GM19452 (cell line): ENCODE results near the gene ARL4A.
"Not testable (repeated sequence)": the region's sequence is repeated elsewhere in the genome, so short reads cannot be mapped to it uniquely, and the experiment has no call there.

Experiments
- ATAC-seq: cut with Tn5 transposase; IDR thresholded peaks from one replicate; pipeline ENCODE4 v1.9.1; 2021; ENCODE audit not compliant: unreplicated experiment

ARL4A gene

DNA sequence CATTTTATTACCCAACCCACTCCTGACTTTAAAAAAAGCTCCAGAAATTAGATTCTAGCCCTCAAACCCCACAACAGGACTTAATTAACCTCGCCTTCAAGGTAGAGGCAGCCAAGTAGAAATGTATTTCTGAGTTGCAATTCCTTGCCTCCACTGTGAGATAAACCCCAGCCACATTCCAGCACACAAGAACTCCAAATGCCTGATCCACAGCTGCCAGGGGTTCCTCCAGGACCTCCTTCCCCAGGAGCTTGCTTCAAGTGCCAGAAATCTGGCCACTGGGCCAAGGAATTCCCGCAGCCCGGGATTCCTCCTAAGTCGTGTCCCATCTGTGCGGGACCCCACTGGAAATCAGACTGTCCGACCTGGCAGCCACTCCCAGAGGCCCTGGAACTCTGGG, 25.9 kb upstream of the ARL4A start:
- no peak for ATAC-seq

DNA sequence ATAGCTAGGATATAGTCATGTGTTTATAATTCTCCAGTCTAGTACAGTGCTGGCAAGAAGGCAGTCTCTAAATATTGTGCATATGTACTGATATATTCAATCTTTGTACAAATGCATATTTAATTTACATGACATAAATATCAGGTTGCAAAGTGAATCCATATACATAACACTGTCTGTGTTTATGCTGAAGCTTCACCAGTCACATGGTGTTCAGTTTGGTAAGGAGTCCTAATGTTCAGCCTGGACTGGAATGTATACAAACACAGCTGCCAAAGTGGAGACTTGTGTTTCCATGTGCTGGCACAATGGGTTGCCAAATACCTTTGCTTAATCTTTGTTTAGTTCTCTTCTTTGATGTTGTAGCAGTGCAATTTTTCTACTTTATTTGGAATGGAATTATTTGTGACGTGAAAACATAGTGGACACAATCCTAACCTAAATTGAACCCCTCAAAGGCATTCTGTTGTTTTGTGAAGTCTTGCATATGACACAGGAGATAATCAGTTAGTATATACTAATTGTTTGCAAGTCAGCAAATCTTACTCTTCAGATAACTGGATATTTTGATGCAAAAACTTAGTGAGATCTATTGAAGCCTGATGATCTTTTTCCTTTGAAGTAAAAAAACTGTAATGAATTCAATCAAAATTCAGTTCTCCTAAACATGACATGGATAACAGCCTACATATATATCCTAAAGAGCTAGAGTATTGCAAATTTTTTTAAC, 17.3 kb upstream of the ARL4A start:
- ATAC-seq, result no peak

DNA sequence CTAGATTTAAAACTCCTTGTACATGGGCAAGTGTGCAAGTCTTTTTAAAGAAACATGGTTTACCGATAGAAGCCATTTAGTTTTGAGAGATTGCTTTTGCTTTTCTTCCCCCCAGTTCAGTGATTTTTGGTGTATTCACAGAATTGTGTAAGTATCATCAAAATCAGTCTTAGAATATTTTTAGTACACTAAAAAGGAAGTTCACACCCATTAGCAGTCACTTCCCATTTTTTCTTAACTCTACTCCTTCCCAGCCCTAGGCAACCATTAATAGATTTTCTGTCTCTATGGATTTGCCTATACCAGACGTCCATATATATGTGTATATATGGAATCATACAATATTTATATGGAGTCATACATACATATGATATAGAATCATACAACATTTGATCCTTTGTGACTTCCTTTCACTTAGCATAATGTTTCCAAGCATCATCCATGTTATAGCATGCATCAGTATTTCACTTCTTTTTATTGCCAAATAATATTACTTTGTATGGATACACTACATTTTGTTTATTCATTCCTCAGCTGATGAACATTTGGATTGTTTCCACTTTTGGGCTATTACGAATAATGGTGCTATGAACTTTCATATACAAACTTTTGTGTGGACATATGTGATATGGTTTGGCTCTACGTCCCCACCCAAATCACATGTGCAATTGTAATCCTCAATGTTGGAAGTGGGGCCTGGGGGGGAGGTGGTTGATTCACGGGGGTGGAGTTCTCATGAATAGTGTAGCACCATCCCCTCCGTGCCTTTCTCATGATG, 16.5 kb upstream of the ARL4A start:
- no peak for ATAC-seq

DNA sequence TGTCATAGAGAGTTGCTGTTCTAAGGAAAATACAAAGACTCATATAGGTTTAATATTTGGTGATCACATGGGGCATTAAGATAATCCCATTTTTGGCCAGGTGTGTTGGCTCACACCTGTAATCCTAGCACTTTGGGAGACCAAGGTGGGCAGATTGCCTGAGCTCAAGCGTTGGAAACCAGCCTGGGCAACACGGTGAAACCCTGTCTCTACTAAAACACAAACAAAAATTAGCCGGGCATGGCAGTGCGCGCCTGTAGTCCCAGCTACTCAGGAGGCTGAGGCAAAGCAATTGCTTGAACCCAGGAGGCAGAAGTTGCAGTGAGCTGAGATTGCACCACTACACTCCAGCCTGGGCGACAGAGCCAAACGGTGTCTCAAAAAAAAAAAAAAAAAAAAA, 14.0 kb upstream of the ARL4A start:
- not testable (repeated sequence) for ATAC-seq

DNA sequence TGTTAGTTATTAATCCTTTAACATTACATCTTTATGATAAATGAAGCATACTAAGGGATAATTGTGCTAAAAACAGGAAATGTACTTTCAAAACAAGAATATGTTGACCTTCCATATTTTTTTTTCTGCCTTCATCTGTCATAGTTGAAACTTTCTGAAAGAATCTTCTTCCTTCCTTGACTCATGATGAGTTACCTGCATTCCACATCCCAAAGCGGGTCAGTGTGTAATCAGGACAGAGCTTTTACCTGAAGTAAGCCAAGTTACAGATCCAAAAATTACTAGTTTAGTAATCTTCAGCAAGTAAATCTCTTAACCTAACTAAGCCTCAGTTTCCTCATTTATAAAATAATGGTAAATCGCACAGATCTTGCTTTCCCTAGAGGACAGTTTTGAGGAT, 13.4 kb upstream of the ARL4A start:
- ATAC-seq, result no peak

DNA sequence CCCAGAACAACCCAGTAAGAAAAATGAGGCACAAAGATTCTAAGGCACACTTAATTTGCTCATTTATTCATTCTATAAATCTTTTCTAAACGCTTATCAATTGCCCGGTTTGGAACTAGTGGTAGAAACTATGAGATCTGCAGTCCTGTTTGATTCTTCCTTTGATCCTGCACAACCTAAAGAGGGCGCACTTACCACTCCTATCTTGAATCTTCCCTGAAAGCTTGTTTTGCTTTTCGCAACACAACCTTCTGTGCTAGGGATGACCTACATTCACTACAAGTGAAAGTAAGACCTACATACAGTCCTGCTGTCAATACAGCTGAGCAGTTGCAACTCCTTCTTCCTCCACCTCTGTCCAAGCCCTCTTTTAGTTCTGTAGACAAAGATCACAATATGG, 12.6 kb upstream of the ARL4A start:
- ATAC-seq, result peak; percentile 69

DNA sequence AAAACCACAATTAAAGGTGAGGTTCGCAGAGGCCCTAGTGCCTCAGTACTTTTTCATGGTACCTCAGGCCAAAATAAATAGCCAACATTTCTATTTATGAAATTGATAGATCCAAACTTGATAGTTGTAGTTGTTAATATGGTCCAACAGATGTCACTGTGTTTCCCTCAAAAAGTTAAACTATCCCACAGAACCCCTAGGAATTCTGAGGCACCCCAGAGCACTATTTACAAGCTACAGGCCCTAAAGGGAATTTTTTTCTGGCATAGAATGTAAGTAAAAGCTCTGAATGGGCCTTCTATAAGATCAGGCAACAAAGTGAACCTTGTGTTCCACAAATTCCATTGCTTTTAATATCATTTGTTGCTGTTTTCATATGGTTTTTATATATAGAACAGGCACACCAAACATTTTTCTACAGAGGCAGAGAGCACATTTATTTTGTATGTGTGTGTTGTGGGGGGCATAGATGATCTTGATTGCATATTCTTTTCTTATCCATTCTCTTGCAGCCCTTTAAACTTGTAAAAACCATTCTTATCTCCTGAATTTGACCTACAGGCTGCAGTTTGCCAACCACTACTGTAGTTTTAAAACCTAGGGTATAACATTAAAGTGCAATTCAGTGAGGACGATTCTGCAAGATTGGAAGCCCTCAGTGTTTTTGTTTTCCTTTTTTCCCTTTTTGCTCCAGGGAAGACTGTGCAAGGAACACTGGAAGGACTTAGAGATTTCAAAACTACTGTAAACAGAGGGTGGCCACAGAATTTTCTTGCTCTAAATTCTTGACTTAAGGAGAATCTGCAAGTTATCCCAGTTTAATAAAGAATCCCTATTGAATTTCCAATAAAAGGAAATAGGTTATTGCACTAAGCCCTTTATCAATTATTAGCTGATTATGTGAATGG, 3.5 kb upstream of the ARL4A start:
- ATAC-seq, result no peak

DNA sequence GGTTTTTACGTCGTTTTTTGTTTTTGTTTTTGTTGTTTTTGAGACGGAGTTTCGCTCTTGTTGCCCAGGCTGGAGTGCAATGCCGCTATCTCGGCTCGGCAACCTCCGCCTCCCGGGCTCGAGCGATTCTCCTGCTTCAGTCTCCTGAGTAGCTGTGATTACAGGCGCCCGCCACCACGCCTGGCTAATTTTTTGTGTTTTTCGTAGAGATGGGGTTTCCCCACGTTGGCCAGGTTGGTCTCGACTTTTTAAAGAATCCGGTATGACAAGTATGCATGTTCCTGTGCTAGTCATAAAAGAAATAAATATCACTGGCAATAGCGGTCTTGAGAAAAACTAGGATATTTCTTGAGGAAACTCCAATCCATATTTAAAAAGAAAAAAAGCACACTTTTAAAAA, 2.7 kb upstream of the ARL4A start:
- no peak for ATAC-seq

- no peak for ATAC-seq
Observed at GRCh38 chr7:12685550-12685949, 1.9 kb upstream of the ARL4A start.

DNA sequence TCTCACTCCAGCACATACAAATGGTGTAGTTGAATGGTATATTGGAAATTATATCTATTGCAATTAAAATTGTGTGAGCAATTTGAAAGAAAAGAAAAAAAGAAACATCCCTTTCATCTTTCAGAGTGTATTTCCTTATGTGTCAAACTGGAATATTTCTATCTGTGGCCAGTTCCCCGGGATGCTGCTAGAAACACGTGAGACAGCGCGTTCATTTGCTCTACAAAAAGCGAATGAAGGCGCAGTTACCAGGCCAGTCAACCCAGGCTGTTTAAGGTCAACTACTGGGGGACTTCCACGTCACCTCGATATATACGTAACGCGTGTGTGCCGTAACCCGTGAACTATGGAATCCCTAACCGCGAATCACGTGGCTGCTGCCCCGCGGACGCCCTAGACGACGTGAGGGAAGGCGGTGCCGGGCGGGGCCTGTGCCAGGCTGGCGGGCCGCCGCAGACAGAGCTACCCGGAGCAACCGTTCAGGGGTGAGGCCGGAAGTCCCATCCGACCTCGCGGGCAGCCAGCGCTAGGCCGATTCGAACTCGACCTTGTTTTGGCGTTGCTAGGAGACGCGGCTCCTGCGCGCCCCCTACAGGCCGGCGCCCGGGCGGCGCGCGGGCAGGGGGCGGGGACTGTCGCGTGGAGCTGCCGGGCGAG, 1.1 kb upstream of the ARL4A start:
- ATAC-seq, result peak; percentile 83

GRCh38 chr7:12687718-12688171, 312 bp downstream of the ARL4A start:
- no peak for ATAC-seq

DNA sequence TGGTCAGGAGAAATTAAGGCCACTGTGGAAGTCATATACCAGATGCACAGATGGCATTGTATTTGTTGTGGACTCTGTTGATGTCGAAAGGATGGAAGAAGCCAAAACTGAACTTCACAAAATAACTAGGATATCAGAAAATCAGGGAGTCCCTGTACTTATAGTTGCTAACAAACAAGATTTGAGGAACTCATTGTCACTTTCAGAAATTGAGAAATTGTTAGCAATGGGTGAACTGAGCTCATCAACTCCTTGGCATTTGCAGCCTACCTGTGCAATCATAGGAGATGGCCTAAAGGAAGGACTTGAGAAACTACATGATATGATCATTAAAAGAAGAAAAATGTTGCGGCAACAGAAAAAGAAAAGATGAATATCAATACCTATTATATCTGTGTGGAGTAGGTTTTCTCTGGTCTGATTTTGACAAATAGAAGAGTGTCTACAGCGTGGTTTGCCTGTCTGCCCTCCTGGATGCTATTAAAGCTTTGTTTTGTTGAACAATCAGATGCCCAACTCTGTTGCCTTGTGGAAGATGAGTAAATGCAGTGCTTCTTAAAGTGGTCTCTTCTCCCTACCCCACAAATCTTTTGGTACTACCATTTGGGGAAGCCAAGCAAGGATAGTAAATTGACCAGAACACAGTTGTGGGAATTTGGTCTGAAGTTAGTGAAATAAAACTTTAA, 1.2 kb downstream of the ARL4A start:
- ATAC-seq, result not testable (repeated sequence)

GRCh38 chr7:12689451-12689850, 2.0 kb downstream of the ARL4A start:
- no peak for ATAC-seq

DNA sequence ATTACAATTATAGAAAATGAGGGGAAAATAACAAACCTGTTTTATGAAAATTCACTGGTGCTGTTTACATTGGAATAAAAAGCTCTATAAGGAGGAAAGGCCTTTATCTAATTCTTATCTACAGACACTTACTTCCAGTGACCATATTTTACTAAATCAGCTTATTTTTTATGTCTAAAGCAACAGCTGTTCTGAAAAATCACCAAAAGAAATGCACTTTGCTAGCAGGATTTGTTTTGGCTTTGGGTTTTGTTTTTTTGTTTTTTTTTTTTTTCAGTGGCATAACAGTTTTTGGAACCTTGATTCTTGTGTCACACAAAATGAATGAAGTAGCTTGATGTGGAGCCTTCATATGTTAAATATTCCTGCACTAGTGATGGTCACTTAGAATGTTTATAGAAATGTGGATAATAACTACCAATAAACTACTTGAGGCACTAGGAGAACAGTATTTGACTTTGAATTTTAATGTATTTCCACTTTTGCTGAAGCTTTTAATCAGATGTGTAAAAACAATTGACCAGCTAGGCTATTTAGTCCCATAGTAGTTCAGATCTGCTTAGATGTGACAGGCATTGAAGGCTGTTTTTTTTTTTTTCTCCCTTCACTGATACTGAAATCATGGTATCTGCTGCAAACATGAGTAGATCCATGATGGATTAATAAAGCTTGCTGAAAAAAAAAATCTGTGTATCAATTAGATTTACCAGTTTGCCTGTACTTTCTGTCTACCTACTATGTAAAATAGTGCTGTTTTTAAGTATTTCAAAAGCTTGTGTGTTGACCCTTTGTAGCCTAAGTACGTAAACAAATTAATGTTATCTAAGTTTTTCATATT, 2.8 kb downstream of the ARL4A start:
- ATAC-seq, result no peak

DNA sequence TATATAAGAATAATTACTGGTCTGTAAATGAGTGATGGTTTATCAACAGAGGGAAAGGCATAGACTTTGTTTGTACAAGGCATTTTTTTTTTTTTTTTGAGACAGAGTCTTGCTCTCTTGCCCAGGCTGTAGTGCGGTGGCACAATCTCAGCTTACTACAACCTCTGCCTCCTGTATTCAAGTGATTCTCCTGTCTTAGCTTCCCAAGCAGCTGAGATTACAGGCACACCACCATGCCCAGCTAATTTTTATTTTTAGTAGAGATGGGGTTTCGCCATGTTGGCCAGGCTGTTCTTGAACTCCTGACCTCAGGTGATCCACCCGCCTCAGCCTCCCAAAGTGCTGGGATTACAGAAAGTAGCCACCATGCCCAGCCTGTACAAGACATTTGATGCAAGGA, 4.0 kb downstream of the ARL4A start:
- ATAC-seq, result not testable (repeated sequence)

DNA sequence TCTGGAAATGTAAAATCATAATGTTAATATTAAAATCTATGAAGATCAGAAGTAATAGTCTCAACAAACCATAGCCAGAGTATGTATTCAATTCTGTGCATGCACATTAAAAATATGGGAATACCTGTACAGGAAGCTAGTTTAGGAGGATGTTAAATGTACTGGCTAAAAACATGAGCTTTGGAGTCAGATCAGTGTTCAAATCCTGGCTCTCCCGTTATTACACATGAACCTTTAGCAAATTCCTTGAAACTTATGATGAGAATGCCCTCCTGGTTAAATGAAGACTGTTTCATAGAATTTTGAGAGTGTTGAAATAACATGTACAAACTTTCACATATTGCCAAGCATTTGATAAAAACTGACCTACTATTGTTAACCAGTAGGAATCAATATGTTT, 4.6 kb downstream of the ARL4A start:
- ATAC-seq, result no peak

- no peak for ATAC-seq
Observed at GRCh38 chr7:12692479-12693259, 5.2 kb downstream of the ARL4A start.

GRCh38 chr7:12694817-12695216, 7.4 kb downstream of the ARL4A start:
- no peak for ATAC-seq

DNA sequence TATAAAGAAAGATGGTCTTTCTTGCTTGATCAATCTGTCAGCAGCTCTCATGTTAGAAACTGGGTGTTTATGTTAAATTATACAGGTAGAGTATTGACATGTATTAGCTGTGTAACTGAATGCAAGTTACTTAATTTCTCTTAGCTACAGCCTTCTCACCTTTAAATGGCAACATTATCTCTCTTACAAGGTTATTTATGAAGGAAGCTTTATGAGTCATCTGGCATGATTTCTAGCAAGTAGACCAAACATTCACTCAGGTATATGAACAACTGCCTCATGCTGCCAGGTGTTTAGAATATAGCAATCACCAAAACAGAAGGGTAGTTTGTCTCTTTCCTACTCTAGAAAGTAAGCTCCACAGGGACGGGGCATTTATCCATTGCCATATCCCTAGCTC, 8.5 kb downstream of the ARL4A start:
- ATAC-seq, result no peak
